ENCODE data around the gene CARHSP1. TPM values are rescaled to one million over a fixed set of nuclear protein-coding genes. Genes with fewer than 3 reads are reported as not detected.

The CARHSP1 gene
- total RNA-seq, 4 donors from 2014 or later: 20.0 to 79.2 (median 67.4) TPM

GRCh38 chr16:8865145-8865882 is 3.5 kb downstream of the CARHSP1 start:
- Histone ChIP-seq H3K9me3 (no peaks in the 10 kb centered on the region), H3K4me1 (peaks cover 0 to 38% of the 10 kb centered on the region in 2 donors), H3K27me3 (no peaks in the 10 kb centered on the region), H3K36me3 (no peaks in the 10 kb centered on the region), H3K4me3 (no peak overlapping the region), H3K27ac (peak overlapping the region; percentile 80 to 86)
- intact Hi-C loops (cut with DNase I; ENCODE audit: low total_unique reads): no loop called here
- DNase-seq: no peak
- TF ChIP-seq POLR2A (IDR thresholded peaks at IDR 0.05) (no peak), CTCF (IDR thresholded peaks at IDR 0.05) (no peak)

GRCh38 chr16:8864480-8865110 is 4.2 kb downstream of the CARHSP1 start:
- TF ChIP-seq CTCF (IDR thresholded peaks at IDR 0.05) (no peak), POLR2A (IDR thresholded peaks at IDR 0.05) (no peak)
- Histone ChIP-seq H3K9me3 (no peaks in the 10 kb centered on the region), H3K27me3 (no peaks in the 10 kb centered on the region), H3K4me3 (no peak overlapping the region), H3K4me1 (peaks cover 0 to 38% of the 10 kb centered on the region in 2 donors), H3K36me3 (no peaks in the 10 kb centered on the region), H3K27ac (peak overlapping the region; percentile 1 to 80)
- intact Hi-C loops (cut with DNase I; ENCODE audit: low total_unique reads): no loop called here
- DNase-seq: no peak

GRCh38 chr16:8863594-8864424 is 5.0 kb downstream of the CARHSP1 start:
- DNase-seq: no peak
- Histone ChIP-seq H3K27me3 (no peaks in the 10 kb centered on the region), H3K9me3 (no peaks in the 10 kb centered on the region), H3K4me1 (peaks cover 0 to 38% of the 10 kb centered on the region in 2 donors), H3K4me3 (no peak overlapping the region), H3K27ac (peak overlapping the region in 1 of 2 donors; percentile 1), H3K36me3 (no peaks in the 10 kb centered on the region)
- intact Hi-C loops (cut with DNase I; ENCODE audit: low total_unique reads): no loop called here
- no peak for TF ChIP-seq POLR2A (IDR thresholded peaks at IDR 0.05)

GRCh38 chr16:8862309-8863130 is 6.3 kb downstream of the CARHSP1 start:
- intact Hi-C loops (cut with DNase I; ENCODE audit: low total_unique reads): no loop called here

More at GRCh38 chr16:8862309-8863130, 6.3 kb downstream of the CARHSP1 start:
- Histone ChIP-seq H3K9me3 (no peaks in the 10 kb centered on the region), H3K27me3 (no peaks in the 10 kb centered on the region), H3K4me1 (peaks cover 0 to 36% of the 10 kb centered on the region in 2 donors), H3K36me3 (no peaks in the 10 kb centered on the region), H3K4me3 (no peak overlapping the region), H3K27ac (peak overlapping the region in 1 of 2 donors; percentile 73)
- no peak for TF ChIP-seq POLR2A (IDR thresholded peaks at IDR 0.05)
- no peak for TF ChIP-seq CTCF (IDR thresholded peaks at IDR 0.05)
- no peak for DNase-seq

Measured in uterus (tissue), 4 donors.